Breast epithelium (tissue), 3 donors: ENCODE results near the gene DUS1L.

Source experiments
- POLR2A ChIP-seq: fragments of 450-650 bp; IDR thresholded peaks from one replicate; pipeline ENCODE4 v1.6.1; 2016; ENCODE audit warnings: antibody characterized with exemption, mild to moderate bottlenecking, moderate library complexity
- TF ChIP-seq, protein P1 (sequence below), 3 donors: fragments of 450-650 bp; IDR thresholded peaks; one replicate each; pipeline ENCODE4 v1.5.1; 2016 to 2017; ENCODE audit warnings: antibody characterized with exemption in 3 of 3, mild to moderate bottlenecking in 3 of 3, moderate library complexity in 3 of 3

DNA sequence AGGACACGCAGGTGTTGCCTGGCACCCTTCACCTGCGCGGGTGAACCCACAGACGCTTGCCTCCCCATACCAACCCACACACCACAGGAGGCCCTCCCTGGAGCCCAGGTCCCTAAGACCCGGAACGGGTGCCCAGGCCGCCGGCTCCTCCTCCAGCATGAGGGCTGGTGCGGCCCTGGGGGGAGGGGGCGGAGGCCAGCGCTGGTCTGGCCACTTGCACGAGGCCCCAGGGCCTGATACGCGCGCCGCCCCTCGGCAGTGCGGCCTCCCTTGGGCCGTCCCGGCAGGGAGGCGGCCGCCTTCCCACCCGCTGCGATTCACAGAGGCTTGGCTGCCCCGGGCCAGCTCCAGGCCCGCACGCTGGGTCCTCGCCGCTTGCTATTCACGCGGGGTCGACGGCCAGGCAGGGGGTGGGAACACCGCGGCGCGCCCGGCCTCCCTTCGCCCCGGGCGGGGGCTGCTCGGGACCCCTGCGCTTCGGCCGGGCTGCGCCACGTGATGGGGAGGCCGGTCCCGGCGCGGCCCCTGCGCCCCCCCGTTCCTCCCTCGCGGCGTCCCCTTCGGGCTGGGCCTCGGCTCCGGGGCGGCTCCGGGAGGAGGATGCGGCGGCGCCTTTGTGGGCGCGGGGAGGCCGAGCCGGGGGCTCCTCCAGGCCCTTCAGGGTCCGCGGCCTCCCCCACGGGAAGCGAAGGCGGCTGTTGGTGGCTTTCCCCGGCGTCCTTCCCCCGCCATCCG lies 31.7 kb upstream of the DUS1L start:
- TF ChIP-seq, protein P1, sequence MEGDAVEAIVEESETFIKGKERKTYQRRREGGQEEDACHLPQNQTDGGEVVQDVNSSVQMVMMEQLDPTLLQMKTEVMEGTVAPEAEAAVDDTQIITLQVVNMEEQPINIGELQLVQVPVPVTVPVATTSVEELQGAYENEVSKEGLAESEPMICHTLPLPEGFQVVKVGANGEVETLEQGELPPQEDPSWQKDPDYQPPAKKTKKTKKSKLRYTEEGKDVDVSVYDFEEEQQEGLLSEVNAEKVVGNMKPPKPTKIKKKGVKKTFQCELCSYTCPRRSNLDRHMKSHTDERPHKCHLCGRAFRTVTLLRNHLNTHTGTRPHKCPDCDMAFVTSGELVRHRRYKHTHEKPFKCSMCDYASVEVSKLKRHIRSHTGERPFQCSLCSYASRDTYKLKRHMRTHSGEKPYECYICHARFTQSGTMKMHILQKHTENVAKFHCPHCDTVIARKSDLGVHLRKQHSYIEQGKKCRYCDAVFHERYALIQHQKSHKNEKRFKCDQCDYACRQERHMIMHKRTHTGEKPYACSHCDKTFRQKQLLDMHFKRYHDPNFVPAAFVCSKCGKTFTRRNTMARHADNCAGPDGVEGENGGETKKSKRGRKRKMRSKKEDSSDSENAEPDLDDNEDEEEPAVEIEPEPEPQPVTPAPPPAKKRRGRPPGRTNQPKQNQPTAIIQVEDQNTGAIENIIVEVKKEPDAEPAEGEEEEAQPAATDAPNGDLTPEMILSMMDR (IDR thresholded peaks at IDR 0.05) = no peak
- no peak for TF ChIP-seq POLR2A
